RWPE1 (cell line): ENCODE results near the gene WDR91.

Experiments used
- CTCF ChIA-PET: fragments of 350-600 bp; sonication (Branson Sonifier 250); formaldehyde crosslinking; extraction: SDS; loops from one replicate; lab custom pipeline; 2021; lab: Yijun Ruan, JAX
- POLR2A ChIA-PET: fragments of 400-600 bp; formaldehyde crosslinking; extraction: SDS; loops from one replicate; lab custom pipeline; 2020; ENCODE audit warnings: antibody characterized with exemption; ENCODE audit not compliant: low non-redundant PET; lab: Yijun Ruan, JAX
- DNase-seq: peaks from one replicate; pipeline ENCODE4 v3.0.0; 2012; ENCODE audit warnings: low spot score
- H3K27ac ChIP-seq: fragments of 450-650 bp; 2 replicates; pipeline ENCODE4 v1.5.1; 2017
- TF ChIP-seq, protein P1 (sequence below): fragments of 450-650 bp; conservative IDR thresholded peaks from 2 replicates; pipeline ENCODE4 v1.5.1; 2017; ENCODE audit warnings: low read depth, mild to moderate bottlenecking

WDR91 gene

DNA sequence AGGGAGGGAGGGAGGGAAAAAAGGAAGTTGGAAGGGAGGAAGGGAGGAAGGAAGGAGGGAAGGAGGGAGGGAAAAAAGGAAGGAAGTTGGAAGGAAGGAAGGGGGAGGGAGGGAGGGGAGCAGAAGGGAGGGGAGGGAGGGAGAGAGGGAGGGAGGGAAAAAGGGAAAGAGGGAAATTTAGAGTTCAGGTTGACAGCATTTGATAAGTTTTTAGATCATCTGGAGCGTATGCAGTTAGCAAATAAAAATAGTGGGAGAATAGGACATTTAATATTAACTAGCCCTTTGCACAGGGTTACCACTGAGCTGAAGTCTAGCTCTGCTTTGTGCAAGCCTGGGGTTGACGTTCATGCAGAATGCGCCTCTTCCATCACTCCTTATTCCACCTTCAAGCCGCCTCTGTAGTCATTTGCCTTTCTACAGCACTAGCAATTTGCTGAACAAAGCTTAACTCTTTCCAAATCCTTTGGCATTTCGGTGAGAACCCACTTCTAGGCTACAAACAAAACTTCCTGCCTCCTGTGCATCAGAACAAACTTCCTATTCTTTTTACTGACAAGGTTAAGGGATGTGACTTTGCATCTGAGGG is 30.9 kb upstream of the WDR91 start:
- TF ChIP-seq, protein P1, sequence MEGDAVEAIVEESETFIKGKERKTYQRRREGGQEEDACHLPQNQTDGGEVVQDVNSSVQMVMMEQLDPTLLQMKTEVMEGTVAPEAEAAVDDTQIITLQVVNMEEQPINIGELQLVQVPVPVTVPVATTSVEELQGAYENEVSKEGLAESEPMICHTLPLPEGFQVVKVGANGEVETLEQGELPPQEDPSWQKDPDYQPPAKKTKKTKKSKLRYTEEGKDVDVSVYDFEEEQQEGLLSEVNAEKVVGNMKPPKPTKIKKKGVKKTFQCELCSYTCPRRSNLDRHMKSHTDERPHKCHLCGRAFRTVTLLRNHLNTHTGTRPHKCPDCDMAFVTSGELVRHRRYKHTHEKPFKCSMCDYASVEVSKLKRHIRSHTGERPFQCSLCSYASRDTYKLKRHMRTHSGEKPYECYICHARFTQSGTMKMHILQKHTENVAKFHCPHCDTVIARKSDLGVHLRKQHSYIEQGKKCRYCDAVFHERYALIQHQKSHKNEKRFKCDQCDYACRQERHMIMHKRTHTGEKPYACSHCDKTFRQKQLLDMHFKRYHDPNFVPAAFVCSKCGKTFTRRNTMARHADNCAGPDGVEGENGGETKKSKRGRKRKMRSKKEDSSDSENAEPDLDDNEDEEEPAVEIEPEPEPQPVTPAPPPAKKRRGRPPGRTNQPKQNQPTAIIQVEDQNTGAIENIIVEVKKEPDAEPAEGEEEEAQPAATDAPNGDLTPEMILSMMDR, result no peak
- CTCF ChIA-PET, result no interaction called here
- POLR2A ChIA-PET, result no interaction called here
- no peak for DNase-seq
- no peak overlapping the region for H3K27ac ChIP-seq

DNA sequence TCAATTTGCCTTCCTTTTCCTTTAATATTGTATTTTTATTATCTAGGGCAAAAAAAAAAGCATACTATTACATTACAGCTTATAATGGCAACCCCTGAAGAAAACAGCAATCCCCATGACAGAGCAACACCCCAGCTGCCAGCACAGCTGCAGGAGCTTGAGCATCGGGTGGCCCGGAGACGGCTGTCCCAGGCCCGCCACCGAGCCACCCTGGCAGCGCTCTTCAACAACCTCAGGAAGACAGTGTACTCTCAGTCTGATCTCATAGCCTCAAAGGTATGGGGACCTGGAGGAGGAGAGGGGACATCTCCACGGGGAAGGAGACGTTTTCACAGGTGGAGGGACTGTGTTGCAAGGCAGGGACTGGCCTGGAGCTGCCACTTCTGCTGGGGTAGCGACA is 29.1 kb upstream of the WDR91 start:
- ChIA-PET POLR2A (no interaction called here), CTCF (interaction anchor here (0.8 kb wide), 1 partner anchor 34 kb away, joined by 6 read pairs; no protein-coding TSS in a partner anchor)
- DNase-seq, result no peak
- H3K27ac ChIP-seq, result no peak overlapping the region
- TF ChIP-seq, protein P1, result no peak

DNA sequence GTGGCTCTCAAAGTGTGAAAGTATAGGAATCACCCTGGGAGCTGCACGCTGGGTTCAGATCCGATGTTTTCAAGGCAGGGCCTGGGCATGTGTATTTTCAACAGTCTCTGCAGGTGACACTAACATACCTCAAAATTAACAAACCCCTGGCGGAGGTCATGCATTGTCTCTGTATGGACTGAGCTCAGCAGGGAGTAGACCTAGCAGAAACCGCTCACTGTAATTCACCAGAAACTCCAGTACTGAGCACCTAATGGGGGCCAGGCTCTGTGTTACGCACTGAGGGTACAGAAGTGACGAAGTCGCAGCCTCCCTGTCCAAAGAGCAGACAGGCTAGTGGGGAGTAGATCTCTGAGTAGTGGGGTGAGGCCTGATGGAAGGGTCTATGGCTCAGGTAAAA is 27.9 kb upstream of the WDR91 start:
- no peak for DNase-seq
- TF ChIP-seq, protein P1, result no peak
- CTCF ChIA-PET, result no interaction called here
- POLR2A ChIA-PET, result no interaction called here
- no peak overlapping the region for H3K27ac ChIP-seq

DNA sequence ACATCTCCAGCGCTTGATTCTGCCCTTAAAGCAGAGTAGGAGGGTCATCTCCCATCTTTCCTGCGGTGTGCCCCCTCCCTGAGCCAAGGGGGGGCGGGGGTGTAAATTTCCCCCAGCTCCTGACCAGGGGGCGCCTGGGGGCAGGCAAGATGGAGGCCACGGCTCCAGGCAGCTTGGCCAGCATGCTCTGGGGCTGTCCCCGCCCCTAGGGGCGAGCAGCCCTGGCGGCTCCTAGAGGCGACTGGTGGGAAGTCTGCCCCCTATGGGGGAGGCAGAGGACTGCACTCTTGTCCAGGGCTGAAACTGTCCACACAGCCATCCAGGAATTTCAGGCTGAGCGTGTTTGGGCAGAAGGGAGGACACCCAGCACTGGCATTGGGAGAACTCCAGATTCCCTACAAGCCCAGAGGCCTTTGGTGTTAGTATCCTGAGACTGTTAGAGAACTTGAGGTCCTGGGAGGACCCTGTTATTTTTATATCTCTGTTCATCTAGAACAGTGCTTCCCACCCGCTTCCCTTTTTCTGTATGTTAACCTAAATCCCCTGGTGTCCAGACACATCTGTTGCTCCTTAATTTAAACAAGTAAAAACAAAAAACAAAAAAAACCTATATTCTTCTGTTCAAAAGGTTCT is 26.9 kb upstream of the WDR91 start:
- POLR2A ChIA-PET, result no interaction called here

DNA sequence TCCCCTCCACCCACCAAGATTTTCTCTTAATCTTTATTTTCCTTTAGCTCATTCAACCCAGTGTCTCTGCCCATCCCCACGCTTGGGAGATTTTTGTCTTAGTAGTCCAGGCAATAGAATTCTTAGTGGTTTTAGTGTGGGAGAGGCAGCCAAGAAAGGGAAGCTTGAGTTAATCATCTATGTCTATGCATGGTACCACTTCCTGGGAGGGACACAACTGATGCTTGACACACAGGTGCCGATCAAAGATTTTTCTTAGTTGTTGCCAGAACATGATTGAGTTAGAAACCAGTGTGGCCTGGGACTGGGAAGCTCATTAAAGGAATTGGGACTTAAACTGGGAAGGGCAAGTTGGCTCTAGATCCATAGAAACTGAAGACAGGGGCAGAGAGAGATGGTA is 25.4 kb upstream of the WDR91 start:
- CTCF ChIA-PET, result no interaction called here

More for the DNA sequence above, 26.9 kb upstream of the WDR91 start:
- no peak overlapping the region for H3K27ac ChIP-seq
- DNase-seq, result no peak
- CTCF ChIA-PET, result interaction anchor here (0.5 kb wide), 1 partner anchor 93 kb away, joined by 3 read pairs; no protein-coding TSS in a partner anchor
- TF ChIP-seq, protein P1, result no peak; the same call in none of the 2 replicates

DNA sequence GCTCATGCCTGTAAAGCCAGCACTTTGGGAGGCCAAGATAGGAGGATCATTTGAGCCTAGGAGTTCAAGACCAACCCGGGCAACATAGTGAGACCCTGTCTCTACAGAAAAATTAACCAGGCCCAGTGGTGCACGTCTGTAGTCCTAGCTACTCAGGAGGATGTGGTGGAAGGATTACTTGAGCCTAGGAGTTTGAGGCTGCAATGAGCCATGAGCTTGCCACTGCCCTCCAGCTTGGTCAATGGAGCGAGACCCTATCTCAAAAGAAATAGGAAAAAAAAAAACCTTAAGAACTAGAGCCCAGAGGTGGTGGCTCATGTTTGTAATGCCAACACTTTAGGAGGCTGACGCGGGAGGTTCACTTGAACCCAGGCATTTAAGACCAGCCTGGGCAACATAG is 24.5 kb upstream of the WDR91 start:
- POLR2A ChIA-PET, result no interaction called here
- CTCF ChIA-PET, result no interaction called here
- DNase-seq, result no peak
- TF ChIP-seq, protein P1, result no peak
- no peak overlapping the region for H3K27ac ChIP-seq

More for the DNA sequence above, 25.4 kb upstream of the WDR91 start:
- TF ChIP-seq, protein P1, result no peak
- no peak overlapping the region for H3K27ac ChIP-seq
- POLR2A ChIA-PET, result no interaction called here
- DNase-seq, result no peak
